Measurements from ENCODE around the gene C2orf80.

DNA sequence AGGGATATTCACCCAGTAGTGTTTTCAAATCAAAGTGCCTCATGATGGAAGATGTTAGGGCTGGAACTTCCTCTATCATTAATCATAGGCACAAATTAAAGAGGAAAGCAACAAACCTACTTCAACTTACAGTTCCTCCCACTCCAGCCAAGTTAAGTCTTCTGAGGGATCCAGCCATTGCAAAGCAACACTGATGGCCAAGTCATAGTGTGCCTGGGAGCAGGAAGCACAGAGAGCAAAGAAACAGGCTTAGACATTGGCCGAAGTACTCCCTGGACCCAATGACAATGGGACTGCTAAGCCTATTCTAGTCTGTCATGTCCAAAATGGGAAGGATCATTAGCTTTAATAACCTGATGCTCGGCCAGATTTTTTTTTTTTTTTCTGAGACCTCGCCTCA is 7.0 kb downstream of the C2orf80 start:
- TF ChIP-seq CTCF (IDR thresholded peaks at IDR 0.05) (no peak), POLR2AphosphoS5 (IDR thresholded peaks at IDR 0.05) (no peak)

Data from breast epithelium (tissue), 3 donors.